HCT116 (cell line): ENCODE measurements around the gene CLTA. TPM values are rescaled to one million over a fixed set of nuclear protein-coding genes. Genes with fewer than 3 reads are reported as not detected.

ENCODE experiments used
- ATAC-seq: fragments of 200-7000 bp; cut with Tn5 transposase; 2 replicates; pipeline ENCODE4 v1.9.1; 2020; ENCODE audit warnings: mild to moderate bottlenecking, moderate library complexity
- BruUV-seq: library from RNA; stranded (reverse); fragments of 400-500 nt; replicated peaks from 2 replicates; lab custom pipeline; 2021; lab: Mats Ljungman, UMichigan
- CTCF ChIA-PET: fragments of 300-600 bp; sonication (Branson Sonifier 250); formaldehyde crosslinking; loops from one replicate; lab custom pipeline; 2021; ENCODE audit warnings: antibody characterized with exemption; lab: Charles Lee
- POLR2A ChIA-PET: fragments of 300-600, 350-600 bp; sonication (Branson Sonifier 250); formaldehyde crosslinking; loops from one replicate; lab custom pipeline; 2021; ENCODE audit warnings: antibody characterized with exemption; lab: Charles Lee
- RAD21 ChIA-PET, 2 experiments: fragments of 300-600 bp; sonication (Branson Sonifier 250); formaldehyde crosslinking; loops; one replicate each; lab custom pipeline; 2023; ENCODE audit warnings: low total read pairs in 2 of 2; ENCODE audit not compliant: uncharacterized antibody in 2 of 2, unreplicated experiment in 2 of 2, low non-redundant PET in 1 of 2; lab: Charles Lee
- DNase-seq: peaks from one replicate; pipeline ENCODE4 v3.0.0-alpha.2; 2010; ENCODE audit warnings: low read depth, low spot score
- H2AFZ ChIP-seq: fragments of 200-600 bp; shearing (Covaris generic), sonication (generic); 2 replicates; pipeline ENCODE4 v1.6.1; 2017; ENCODE audit warnings: low read depth, mixed run types, mixed read lengths, antibody characterized with exemption, low read length; ENCODE audit not compliant: poor library complexity, severe bottlenecking
- H3K27ac ChIP-seq: 2 replicates; pipeline ENCODE4 v1.5.1; 2012; ENCODE audit warnings: low read depth, low read length
- H3K27me3 ChIP-seq: fragments of 200-600 bp; sonication (generic); 2 replicates; pipeline ENCODE4 v1.6.1; 2016; ENCODE audit warnings: mixed run types, low read length, mixed read lengths; ENCODE audit not compliant: insufficient read depth
- H3K36me3 ChIP-seq, 2 experiments: fragments of 200-500 bp in 1 of 2; fragments of 200-600 bp in 1 of 2; sonication (Bioruptor generic) in 1 of 2; sonication (generic) in 1 of 2; 2 replicates each; pipeline versions ENCODE4 v1.5.1 to v1.6.1; 2014 to 2016; ENCODE audit warnings: low read length in 2 of 2, inconsistent platforms in 1 of 2, mixed read lengths in 1 of 2, mixed run types in 1 of 2; ENCODE audit not compliant: insufficient read depth in 2 of 2, control insufficient read depth in 1 of 2
- H3K4me1 ChIP-seq, 2 experiments: fragments of 200-600 bp in 1 of 2; sonication (generic) in 1 of 2; 2 replicates each; pipeline versions ENCODE4 v1.5.1 to v1.6.1; 2012 to 2017; ENCODE audit warnings: low read length in 2 of 2, inconsistent platforms in 1 of 2, mild to moderate bottlenecking in 1 of 2, mixed read lengths in 1 of 2, mixed run types in 1 of 2, moderate library complexity in 1 of 2; ENCODE audit not compliant: insufficient read depth in 2 of 2, control insufficient read depth in 1 of 2
- H3K4me2 ChIP-seq: fragments of 200-600 bp; sonication (generic); 2 replicates; pipeline ENCODE4 v1.6.1; 2017; ENCODE audit warnings: mixed run types, low read length, mixed read lengths
- H3K4me3 ChIP-seq, 2 experiments: fragments of 200-600 bp in 1 of 2; sonication (generic) in 1 of 2; replicated peaks in 1 of 2; 2 replicates each; pipeline ENCODE4 v1.5.1; 2011 to 2016; ENCODE audit warnings: low read length in 2 of 2, control low read depth in 1 of 2, low read depth in 1 of 2, mild to moderate bottlenecking in 1 of 2, mixed read lengths in 1 of 2, mixed run types in 1 of 2
- H3K79me2 ChIP-seq: fragments of 200-600 bp; sonication (generic); 2 replicates; pipeline ENCODE4 v1.6.1; 2017; ENCODE audit warnings: mild to moderate bottlenecking, mixed run types, low read length, moderate library complexity, mixed read lengths; ENCODE audit not compliant: insufficient read depth
- H3K9ac ChIP-seq: fragments of 200-600 bp; sonication (generic); 2 replicates; pipeline ENCODE4 v1.6.1; 2016; ENCODE audit warnings: low read length, mixed read lengths
- H3K9me2 ChIP-seq: fragments of 200-600 bp; sonication (generic), shearing (Covaris generic); 2 replicates; pipeline ENCODE4 v1.6.1; 2017; ENCODE audit warnings: mixed run types, mild to moderate bottlenecking, moderate library complexity; ENCODE audit not compliant: insufficient read depth
- H3K9me3 ChIP-seq, 2 experiments: fragments of 200-500 bp in 1 of 2; fragments of 200-600 bp in 1 of 2; sonication (Bioruptor generic) in 1 of 2; sonication (generic) in 1 of 2; 2 replicates each; pipeline ENCODE4 v1.6.1; 2014 to 2017; ENCODE audit warnings: low read length in 2 of 2, mixed read lengths in 2 of 2, inconsistent platforms in 1 of 2, low read depth in 1 of 2, mild to moderate bottlenecking in 1 of 2, mixed run types in 1 of 2, moderate library complexity in 1 of 2; ENCODE audit not compliant: control insufficient read depth in 1 of 2, insufficient read depth in 1 of 2
- H4K20me1 ChIP-seq: fragments of 200-600 bp; sonication (generic), shearing (Covaris generic); 2 replicates; pipeline ENCODE4 v1.6.1; 2017; ENCODE audit warnings: mixed run types, mild to moderate bottlenecking, moderate library complexity; ENCODE audit not compliant: insufficient read depth
- CEBPB ChIP-seq: IDR thresholded peaks from 2 replicates; pipeline ENCODE4 v1.6.1; 2012; ENCODE audit warnings: low read depth
- EGR1 ChIP-seq: IDR thresholded peaks from 2 replicates; pipeline ENCODE4 v1.6.1; 2012; ENCODE audit warnings: low read depth
- ELF1 ChIP-seq: IDR thresholded peaks from 2 replicates; pipeline ENCODE4 v1.6.1; 2012; ENCODE audit warnings: low read depth, borderline replicate concordance
- FOSL1 ChIP-seq: IDR thresholded peaks from 2 replicates; pipeline ENCODE4 v1.6.1; 2012; ENCODE audit warnings: low read depth
- JUND ChIP-seq: IDR thresholded peaks from 2 replicates; pipeline ENCODE4 v1.6.1; 2012
- POLR2A ChIP-seq: IDR thresholded peaks from 2 replicates; pipeline ENCODE4 v1.7.0; 2011; ENCODE audit warnings: borderline replicate concordance; ENCODE audit not compliant: insufficient read depth, insufficient read length; ENCODE audit errors: extremely low read depth
- POLR2AphosphoS5 ChIP-seq: IDR thresholded peaks from 2 replicates; pipeline ENCODE4 v1.6.1; 2011; ENCODE audit warnings: mild to moderate bottlenecking, low read depth, low read length, moderate library complexity
- RAD21 ChIP-seq: IDR thresholded peaks from 2 replicates; pipeline ENCODE4 v1.6.1; 2012; ENCODE audit warnings: low read depth, mild to moderate bottlenecking
- REST ChIP-seq: IDR thresholded peaks from 2 replicates; pipeline ENCODE4 v1.6.1; 2012; ENCODE audit warnings: low read depth
- SP1 ChIP-seq: IDR thresholded peaks from 2 replicates; pipeline ENCODE4 v1.6.1; 2012; ENCODE audit warnings: low read depth
- SRF ChIP-seq: IDR thresholded peaks from 2 replicates; pipeline ENCODE4 v1.6.1; 2012; ENCODE audit warnings: low read depth
- TCF7L2 ChIP-seq: IDR thresholded peaks from 2 replicates; pipeline ENCODE4 v1.7.0; 2011; ENCODE audit warnings: borderline replicate concordance, inconsistent platforms; ENCODE audit not compliant: insufficient read depth, insufficient read length; ENCODE audit errors: extremely low read depth
- YY1 ChIP-seq: IDR thresholded peaks from 2 replicates; pipeline ENCODE4 v1.6.1; 2011; ENCODE audit warnings: low read length, low read depth, moderate library complexity, mild to moderate bottlenecking; ENCODE audit not compliant: insufficient replicate concordance; ENCODE audit errors: extremely low read depth
- ZFX ChIP-seq: fragments of 450-650 bp; IDR thresholded peaks from 2 replicates; pipeline ENCODE4 v1.6.1; 2017
- ZNF274 ChIP-seq: fragments of 200-500 bp; sonication (Bioruptor generic); IDR thresholded peaks from 2 replicates; pipeline ENCODE4 v1.6.1; 2014; ENCODE audit warnings: mild to moderate bottlenecking, low read depth, low read length, inconsistent platforms
- intact Hi-C: fragments of 100-400 bp; cut with micrococcal nuclease; formaldehyde crosslinking; loops from 2 replicates; pipeline ENCODE4 v1.10.0; 2022
- total RNA-seq: library from RNA; stranded (reverse); gene quantifications from one replicate; pipeline ENCODE4 v1.2.1, GENCODE V29; 2021; ENCODE audit not compliant: unreplicated experiment
- TF ChIP-seq, protein P1 (sequence below), 3 experiments: fragments of 200-600 bp in 1 of 3; sonication (generic) in 1 of 3; IDR thresholded peaks in 2 of 3; conservative IDR thresholded peaks in 1 of 3; 2 replicates each; pipeline ENCODE4 v1.5.1; 2012 to 2017; ENCODE audit warnings: low read depth in 2 of 3, low read length in 2 of 3, antibody characterized with exemption in 1 of 3, borderline replicate concordance in 1 of 3, control low read depth in 1 of 3, mild to moderate bottlenecking in 1 of 3, mixed read lengths in 1 of 3, mixed run types in 1 of 3, moderate library complexity in 1 of 3; ENCODE audit not compliant: insufficient read depth in 1 of 3
- TF ChIP-seq, protein P2 (sequence below): IDR thresholded peaks from 2 replicates; pipeline ENCODE4 v1.6.1; 2012
- TF ChIP-seq, protein P3 (sequence below): IDR thresholded peaks from 2 replicates; pipeline ENCODE4 v1.6.1; 2012
- TF ChIP-seq, protein P4 (sequence below): IDR thresholded peaks from 2 replicates; pipeline ENCODE4 v1.6.1; 2011; ENCODE audit warnings: mild to moderate bottlenecking, low read length, moderate library complexity; ENCODE audit not compliant: insufficient replicate concordance; ENCODE audit errors: extremely low read depth

Gene CLTA
- total RNA-seq, 1 experiment from 2014 or later = 152 TPM

GRCh38 chr9:36218411-36218901 is 27.7 kb downstream of the CLTA start:
- H3K27me3 ChIP-seq = no peaks in the 10 kb centered on the region
- ChIA-PET RAD21 (no interaction called here), POLR2A (no interaction called here), CTCF (no interaction called here)
- no peaks in the 10 kb centered on the region for H4K20me1 ChIP-seq
- no peak for TF ChIP-seq JUND
- no peak for TF ChIP-seq POLR2A
- TF ChIP-seq RAD21 = no peak
- TF ChIP-seq POLR2AphosphoS5 = no peak
- no peak for TF ChIP-seq EGR1
- TF ChIP-seq CEBPB = no peak
- TF ChIP-seq ZFX = no peak
- TF ChIP-seq, protein P1, sequence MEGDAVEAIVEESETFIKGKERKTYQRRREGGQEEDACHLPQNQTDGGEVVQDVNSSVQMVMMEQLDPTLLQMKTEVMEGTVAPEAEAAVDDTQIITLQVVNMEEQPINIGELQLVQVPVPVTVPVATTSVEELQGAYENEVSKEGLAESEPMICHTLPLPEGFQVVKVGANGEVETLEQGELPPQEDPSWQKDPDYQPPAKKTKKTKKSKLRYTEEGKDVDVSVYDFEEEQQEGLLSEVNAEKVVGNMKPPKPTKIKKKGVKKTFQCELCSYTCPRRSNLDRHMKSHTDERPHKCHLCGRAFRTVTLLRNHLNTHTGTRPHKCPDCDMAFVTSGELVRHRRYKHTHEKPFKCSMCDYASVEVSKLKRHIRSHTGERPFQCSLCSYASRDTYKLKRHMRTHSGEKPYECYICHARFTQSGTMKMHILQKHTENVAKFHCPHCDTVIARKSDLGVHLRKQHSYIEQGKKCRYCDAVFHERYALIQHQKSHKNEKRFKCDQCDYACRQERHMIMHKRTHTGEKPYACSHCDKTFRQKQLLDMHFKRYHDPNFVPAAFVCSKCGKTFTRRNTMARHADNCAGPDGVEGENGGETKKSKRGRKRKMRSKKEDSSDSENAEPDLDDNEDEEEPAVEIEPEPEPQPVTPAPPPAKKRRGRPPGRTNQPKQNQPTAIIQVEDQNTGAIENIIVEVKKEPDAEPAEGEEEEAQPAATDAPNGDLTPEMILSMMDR (IDR thresholded peaks at IDR 0.05 in 2 of 3, conservative IDR thresholded peaks at IDR 0.05 in 1 of 3; ENCODE audit: borderline replicate concordance in 1 of 3, insufficient read depth in 1 of 3, low read depth in 2 of 3, low read length in 2 of 3) = no peak
- TF ChIP-seq, protein P2, sequence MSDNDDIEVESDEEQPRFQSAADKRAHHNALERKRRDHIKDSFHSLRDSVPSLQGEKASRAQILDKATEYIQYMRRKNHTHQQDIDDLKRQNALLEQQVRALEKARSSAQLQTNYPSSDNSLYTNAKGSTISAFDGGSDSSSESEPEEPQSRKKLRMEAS = no peak
- no peak for TF ChIP-seq ELF1
- TF ChIP-seq REST = no peak
- no peak for TF ChIP-seq SRF
- TF ChIP-seq SP1 = no peak
- TF ChIP-seq TCF7L2 = no peak
- TF ChIP-seq, protein P3, sequence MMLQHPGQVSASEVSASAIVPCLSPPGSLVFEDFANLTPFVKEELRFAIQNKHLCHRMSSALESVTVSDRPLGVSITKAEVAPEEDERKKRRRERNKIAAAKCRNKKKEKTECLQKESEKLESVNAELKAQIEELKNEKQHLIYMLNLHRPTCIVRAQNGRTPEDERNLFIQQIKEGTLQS = no peak
- no peak for TF ChIP-seq ZNF274
- TF ChIP-seq FOSL1 = no peak
- no peak for TF ChIP-seq YY1
- TF ChIP-seq, protein P4, sequence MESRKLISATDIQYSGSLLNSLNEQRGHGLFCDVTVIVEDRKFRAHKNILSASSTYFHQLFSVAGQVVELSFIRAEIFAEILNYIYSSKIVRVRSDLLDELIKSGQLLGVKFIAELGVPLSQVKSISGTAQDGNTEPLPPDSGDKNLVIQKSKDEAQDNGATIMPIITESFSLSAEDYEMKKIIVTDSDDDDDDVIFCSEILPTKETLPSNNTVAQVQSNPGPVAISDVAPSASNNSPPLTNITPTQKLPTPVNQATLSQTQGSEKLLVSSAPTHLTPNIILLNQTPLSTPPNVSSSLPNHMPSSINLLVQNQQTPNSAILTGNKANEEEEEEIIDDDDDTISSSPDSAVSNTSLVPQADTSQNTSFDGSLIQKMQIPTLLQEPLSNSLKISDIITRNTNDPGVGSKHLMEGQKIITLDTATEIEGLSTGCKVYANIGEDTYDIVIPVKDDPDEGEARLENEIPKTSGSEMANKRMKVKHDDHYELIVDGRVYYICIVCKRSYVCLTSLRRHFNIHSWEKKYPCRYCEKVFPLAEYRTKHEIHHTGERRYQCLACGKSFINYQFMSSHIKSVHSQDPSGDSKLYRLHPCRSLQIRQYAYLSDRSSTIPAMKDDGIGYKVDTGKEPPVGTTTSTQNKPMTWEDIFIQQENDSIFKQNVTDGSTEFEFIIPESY = no peak
- H3K4me1 ChIP-seq = no peaks in the 10 kb centered on the region
- DNase-seq (no peak), ATAC-seq (no peak)
- H3K9me3 ChIP-seq = no peaks in the 10 kb centered on the region
- H3K36me3 ChIP-seq = peaks cover 12 to 16% of the 10 kb centered on the region in 2 experiments
- no peak overlapping the region for H3K27ac ChIP-seq
- H2AFZ ChIP-seq = no peak overlapping the region
- H3K9ac ChIP-seq = no peak overlapping the region
- no peaks in the 10 kb centered on the region; the same call in 1 of the 2 replicates for H3K79me2 ChIP-seq
- intact Hi-C loops = no loop called here
- no peaks in the 10 kb centered on the region for H3K9me2 ChIP-seq
- no peak overlapping the region for H3K4me2 ChIP-seq
- no TSS peak for BruUV-seq
- H3K4me3 ChIP-seq = no peak overlapping the region
